HCEC 1CT (cell line): ENCODE data around the gene ITGB1BP2.
A peak's percentile ranks its signal among the peaks of the same experiment; 100 is the strongest.
"Not testable (repeated sequence)": the region's sequence is repeated elsewhere in the genome, so short reads cannot be mapped to it uniquely, and the experiment has no call there.

Experiments used
- DNase-seq: peaks from one replicate; pipeline ENCODE4 v3.0.0-alpha.2; 2017

The ITGB1BP2 gene

DNA sequence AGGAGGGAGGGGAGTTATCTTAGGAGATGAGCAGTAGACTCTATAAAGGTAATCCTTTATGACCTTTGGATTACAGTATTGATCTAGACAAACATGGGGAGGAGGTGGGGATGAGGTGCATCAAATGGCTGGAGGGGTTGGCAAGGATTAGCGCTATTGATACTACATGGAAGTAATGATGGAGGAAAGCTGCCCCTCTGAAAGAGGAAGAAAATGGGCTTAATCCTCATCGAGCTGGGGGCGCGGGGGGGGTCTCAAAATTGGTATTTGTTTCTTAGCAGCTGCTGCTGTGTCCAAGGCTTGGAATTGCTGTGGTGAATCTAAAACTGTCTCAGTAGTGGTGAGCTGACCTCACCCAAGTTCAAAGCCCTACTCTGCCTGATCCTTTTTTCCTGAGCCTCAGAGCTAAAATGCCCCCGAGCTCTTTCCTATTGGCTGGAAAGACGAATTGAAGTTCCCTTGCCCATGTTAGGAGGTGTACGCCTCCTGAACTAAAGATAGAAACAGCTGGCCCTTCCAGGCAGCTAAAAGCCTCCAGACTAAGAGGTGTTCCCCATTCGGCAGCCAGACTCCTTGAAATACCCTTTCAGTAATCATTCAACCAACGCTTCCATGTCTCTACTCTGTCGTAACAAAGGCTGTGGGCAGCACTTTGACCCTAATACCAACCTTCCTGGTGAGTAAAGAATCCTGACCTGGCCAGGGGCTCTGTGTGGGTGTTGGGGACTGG is at the start of gene ITGB1BP2:
Gene ITGB1BP2 (plus strand): TSS at position 556 of the 730 bp plus-strand sequence. CDS start 57 bp downstream, at position 613.
- DNase-seq = peak; percentile 36

DNA sequence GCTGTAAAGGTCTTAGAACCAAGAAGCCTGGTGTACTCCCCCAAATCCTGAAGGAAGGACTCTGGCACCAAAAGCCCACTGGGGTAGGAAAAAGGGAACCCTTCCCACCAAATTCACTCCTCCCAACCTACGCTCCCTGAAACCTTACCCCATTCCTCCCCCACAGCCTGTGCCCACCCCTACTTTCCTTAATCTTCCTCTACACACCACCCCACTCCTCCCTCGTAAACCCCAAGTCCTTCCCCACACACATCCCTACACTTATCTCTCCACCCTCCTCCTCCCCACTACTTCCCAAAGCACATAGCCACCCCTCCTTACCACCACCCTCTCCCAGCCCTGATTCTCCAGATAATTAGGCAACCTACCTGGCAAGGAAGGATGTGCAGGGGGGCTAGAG is 49.3 kb upstream of the ITGB1BP2 start:
- no peak for DNase-seq

DNA sequence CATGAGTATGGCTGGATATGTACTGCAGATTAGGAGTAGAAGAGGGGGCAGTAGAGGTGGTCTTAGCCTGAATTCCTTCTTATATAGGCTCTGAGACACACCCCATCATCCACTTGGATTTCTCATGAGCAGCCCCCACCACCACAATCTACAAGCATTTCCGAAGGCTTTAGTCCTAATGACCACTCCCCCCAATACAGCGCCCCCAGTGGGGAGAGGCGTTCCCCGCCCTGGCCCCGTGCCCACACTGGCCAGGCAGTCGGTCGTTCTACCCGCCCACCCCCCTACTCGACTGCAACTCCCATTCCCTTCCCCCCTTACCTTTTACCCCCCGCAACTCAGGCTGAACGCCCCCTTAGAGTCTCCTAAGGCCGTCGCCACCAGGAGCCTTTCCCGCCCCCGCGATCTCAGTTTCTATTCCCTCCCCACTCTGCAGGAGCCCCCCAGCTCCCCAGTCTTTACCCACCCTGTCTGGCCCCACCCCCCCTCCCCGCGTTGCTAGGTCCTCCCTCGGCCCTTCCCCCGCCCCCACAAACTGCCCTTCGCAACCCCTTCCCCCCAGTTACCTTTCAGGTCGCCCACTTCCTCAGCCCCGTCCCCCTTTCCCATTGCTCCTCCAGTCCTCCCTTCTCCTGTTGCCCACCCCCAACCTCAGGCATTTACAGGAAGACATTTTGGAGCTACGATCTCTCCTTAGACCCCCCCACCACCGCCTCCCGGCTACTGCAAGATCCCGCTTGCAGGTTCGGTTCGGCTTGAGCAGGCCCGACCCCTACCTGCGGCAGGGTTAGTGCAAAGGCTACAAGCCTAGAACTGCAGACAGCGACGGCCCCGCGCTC is 48.1 kb upstream of the ITGB1BP2 start:
- peak; percentile 27 for DNase-seq

DNA sequence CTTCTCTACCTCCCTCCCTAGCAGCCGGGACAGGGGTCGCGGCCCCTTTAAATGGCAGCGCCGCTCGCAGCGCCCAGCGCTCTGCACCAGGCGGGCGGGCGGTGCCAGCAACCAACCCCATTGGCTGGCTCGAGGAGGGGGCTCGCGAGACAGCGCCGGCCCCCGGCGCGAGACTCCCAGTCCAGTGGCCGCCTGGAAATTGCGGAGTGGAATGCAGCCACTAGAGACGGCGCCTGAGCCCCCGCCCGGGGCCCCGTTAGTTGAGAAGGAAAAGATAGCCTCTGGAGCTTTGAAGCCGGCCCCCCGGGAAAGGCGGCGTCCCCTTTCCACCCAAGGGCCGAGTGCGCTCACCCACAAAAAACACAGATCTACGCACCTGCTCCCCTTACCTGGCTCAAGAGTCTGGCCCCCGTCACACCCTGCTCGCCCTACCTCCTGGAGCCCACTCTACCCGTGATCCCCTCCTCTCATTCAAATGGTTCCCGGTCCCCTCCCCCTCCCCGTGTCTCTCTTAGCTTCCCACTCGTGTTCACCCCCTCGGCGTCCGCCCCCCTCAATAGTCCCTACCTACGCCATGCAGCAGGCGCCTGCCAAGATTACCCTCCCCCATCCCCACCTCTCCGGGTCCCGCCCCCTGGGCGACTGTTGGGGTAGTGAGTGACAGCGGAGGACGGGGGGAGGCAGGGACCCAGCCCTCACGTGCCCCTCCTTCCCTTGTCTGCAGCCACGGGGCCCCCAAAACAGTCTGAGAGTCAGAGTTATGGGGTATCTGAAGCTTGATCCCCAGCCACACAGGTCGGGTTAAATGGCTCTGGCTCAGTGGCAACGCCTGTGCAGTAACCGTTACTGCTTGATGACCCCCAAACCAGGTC is 47.2 kb upstream of the ITGB1BP2 start, which contains the start of gene ZMYM3:
Gene ZMYM3 (minus strand): TSS at position 49 of the 872 bp plus-strand sequence. CDS start 885 bp downstream, outside the sequence.
- DNase-seq = peak; percentile 74

DNA sequence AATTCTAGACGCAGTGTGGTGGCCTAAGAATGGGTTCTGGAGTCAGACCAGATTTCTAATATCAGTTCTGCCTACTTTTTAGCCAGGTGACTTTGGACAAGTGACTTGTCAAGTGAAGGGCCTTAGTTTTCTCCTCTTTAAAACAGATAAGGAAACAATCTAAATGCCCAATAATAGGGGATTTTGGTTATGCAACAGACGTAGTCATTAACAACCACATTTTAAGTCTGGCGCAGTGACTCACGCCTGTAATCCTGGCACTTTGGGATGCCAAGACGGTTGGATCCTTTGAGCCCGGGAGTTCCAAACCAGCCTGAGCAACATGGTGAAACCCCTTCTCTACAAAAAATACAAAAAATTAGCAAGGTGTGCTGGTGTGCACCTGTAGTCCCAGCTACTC is 45.5 kb upstream of the ITGB1BP2 start:
- DNase-seq = peak; percentile 45

DNA sequence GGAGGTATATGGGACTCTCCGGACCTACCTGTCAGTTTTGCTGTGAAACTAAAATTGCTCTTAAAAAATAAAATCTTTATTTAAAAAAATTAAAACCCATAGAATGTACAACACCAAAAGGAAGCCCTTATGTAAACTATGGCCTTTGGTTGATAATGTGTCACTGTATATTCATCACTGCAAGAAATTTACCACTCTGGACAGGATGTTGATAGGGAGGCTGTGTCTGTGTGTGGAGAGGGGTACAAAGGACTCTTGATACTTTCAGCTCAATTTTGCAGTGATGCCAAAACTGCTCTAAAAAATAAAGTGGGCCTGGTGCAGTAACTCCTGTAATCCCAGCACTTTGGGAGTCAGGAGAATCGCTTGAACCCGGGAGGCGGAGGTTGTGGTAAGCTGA is 44.7 kb upstream of the ITGB1BP2 start:
- DNase-seq = peak; percentile 23

DNA sequence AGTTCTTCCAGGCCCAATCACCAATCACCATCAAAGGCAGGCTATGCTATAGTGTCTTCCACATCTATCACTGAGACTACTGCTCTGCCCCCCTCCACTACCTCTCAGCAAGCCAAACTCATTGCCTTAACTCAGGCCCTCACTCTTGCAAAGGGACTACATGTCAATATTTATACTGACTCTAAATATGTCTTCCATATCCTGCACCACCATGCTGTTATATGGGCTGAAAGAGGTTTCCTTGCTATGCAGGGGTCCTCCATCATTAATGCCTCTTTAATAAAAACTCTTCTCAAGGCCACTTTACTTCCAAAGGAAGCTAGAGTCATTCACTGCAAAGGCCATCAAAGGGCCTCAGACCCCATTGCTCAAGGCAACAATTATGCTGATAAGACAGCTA is 32.9 kb upstream of the ITGB1BP2 start:
- DNase-seq = not testable (repeated sequence)

DNA sequence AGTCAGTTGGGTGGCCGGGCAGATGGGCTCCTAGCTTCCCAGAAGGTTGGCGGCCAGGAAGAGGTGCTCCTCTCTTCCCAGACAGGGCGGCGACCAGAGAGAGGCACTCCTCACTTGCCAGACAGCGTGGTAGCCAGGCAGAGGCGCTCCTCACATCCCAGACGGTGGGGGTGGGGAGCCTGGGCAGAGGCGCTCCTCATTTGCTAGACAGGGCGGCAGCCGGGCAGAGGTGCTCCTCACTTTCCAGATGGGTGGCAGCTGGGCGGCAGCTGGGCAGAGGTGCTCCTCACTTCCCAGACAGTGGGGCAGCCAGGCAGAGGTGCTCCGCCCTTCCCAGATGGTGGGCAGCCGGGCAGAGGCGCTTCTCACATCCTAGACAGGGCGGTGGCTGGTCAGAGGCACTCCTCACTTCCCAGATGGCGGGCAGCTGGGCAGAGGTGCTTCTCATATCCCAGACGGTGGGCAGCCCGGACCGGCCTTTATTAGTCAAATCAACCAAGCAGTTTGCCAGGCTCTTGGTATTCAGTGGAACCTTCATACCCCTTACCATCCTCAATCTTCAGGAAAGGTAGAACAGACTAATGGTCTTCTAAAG is 31.7 kb upstream of the ITGB1BP2 start:
- no peak for DNase-seq

DNA sequence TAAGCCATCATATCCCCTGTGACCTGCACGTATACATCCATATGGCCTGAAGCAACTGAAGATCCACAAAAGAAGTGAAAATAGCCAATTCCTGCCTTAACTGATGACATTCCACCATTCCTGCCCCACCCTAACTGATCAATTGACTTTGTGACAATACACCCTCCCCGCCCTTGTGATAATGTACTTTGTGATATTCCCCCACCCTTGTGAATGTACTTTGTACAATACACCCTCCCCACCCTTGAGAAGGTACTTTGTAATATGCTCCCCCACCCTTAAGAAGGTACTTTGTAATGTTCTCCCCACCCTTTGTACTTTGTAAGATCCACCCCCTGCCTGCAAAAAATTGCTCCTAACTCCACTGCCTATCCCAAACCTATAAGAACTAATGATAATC is 29.2 kb upstream of the ITGB1BP2 start:
- DNase-seq = not testable (repeated sequence)

DNA sequence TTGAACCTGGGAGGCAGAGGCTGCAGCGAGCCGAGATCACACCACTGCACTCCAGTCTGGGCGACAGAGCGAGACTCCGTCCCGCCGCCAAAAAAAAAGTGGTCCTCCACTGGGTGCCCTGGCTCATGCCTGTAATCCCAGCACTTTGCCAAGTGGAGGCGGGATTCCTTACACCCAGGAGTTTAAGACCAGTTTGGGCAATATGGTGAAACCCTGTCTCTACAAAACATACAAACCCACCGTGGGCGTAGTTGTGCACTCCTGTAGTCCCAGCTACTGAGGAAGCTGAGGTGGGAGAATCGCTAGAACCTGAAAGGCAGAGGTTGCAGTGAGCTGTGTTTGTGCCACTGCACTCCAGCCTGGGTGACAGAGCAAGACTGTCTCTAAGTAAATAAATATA is 20.2 kb upstream of the ITGB1BP2 start:
- not testable (repeated sequence) for DNase-seq

DNA sequence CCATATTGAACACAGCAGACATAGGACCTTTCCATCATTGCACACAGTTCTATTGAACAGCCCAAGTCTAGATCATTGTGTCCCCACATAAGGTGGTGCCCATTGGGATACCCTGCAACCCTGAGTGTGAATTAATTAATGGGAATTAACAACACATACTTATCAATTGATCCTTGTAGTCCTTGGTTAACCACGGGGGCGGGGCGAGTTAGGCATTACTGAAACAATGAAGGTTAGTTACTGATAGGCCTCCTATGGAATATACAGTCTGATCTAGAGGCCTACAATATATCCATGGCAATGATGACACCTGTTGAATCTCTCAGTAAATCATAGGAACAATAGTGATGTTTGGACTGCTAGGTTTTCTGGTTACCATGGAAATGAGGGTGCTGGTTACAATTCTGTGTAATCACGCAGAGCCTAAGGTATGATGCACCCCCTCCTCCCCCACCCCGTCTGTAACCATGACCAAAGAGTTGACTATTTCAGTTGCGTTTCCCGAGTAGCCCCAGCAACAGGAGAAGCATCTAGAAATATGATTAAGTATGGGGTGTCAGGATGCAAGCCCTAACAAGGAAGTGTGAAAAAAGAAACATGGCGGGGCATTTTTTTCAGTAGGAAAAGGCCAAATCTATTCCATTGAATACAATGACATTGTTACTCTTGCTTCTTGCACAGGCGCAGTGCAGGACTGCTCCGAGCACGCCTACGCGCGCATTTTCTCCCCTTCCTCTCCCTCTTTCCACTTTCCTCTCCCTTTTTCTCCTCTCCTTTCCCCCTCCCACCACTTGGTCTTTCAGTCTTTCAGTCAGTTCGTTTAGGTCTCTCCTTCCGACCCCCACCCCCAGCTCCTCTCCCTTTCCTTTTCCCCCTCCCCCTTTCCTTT is 18.8 kb upstream of the ITGB1BP2 start:
- DNase-seq = no peak

DNA sequence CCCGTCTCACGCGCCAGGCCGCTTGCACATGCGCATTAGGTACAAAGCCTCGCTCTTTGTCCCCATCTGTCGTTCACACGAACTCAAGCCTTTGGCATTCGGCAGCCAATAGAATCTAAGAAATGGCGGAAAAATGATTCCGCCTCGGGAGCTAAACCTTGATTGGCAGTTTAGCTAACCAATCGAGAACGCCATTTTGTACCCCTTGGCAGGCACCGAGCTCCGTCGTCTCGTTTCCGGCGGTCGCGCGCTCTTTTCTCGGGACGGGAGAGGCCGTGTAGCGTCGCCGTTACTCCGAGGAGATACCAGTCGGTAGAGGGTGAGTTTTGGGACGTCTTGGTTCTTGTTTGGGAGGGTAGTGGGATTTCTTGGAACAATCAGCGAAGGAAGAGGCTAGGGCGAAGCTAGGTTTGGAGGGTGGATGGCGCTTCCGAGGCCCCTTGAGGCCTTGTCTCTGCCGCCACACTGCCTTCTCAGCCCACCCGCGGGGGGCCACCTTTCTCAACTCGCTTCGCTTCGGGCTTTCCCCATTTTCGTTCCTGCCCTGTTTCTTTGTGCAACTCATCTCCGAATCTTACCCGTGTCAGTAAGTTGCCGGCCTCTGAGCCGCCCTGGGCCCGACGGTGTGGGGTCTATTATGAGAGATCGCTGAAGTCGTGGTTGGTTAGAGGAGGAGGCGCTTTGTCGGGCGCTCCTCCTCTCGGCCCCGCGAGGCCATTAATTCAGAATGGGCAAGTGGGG is 18.0 kb upstream of the ITGB1BP2 start, which contains the start of gene NONO:
Gene NONO (plus strand): TSS at position 233 of the 741 bp plus-strand sequence. CDS start 7,003 bp downstream, outside the sequence.
- DNase-seq = peak; percentile 94

DNA sequence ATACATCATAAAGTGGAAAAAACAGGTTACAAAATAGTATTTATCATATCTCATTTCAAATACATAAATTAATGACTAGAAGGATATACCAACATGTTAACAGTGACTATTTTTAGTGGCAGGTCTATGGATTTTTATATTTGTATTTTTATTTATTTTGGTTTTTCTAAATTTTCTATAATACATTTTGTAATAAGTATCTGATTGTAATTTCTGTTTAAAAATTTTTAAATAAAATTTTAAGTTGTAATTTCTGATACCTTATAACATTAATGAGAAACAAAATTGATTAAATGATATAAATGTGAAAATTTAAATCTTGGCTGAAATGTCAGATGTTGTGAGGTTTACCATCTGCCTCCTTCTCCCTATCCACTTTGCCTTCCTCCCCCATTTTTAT is 15.6 kb upstream of the ITGB1BP2 start:
- no peak for DNase-seq

DNA sequence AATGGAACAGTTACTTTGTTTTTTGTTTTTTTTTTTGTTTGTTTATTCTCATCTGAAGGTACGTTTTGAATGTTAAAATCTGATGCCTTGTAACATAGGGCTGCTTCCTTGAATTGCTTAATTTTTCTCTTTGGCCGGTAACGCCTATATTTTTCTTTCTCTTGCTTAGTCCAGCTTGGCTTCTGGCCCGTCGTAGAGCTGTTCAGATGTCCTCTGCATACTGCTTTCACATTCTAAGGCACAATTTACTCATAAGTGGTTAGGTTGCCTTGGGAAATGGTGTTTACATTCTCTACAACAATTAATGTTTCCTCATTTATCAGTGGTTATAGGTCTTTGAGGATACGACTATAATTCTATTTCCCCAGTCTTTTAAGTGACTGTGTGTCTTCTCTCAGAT is 10.2 kb upstream of the ITGB1BP2 start:
- DNase-seq = no peak

DNA sequence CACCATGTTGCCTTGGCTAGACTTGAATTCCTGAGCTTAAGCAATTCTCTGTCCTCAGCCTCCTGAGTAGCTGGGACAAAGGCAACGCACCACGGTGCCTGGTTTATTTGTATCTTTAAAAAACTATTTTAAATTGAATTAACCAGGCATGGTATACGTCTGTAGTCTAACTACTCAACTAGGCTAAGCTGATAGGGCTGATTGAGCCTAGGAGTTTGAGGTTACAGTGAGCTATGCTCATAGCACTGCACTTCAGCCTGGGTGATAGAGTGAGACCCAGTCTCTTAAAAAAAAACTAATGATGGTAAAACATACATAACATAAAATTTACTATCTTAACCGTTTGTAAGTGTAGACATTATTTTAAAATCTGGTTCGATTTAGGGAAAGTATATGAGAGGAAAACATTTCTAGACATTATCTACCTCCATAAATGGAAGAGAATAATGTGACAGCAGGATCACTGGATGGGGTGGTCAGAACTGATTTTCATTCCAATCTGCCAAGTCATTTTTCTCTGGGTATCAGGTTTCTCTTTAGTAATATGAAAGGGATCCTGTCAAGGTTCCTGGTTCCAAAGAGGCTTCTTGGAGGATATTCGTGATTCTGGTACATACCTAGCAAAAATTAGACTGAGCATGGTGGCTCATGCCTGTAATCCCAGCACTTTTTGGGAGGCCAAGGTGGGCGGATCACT is 8.7 kb upstream of the ITGB1BP2 start:
- DNase-seq = peak; percentile 66

DNA sequence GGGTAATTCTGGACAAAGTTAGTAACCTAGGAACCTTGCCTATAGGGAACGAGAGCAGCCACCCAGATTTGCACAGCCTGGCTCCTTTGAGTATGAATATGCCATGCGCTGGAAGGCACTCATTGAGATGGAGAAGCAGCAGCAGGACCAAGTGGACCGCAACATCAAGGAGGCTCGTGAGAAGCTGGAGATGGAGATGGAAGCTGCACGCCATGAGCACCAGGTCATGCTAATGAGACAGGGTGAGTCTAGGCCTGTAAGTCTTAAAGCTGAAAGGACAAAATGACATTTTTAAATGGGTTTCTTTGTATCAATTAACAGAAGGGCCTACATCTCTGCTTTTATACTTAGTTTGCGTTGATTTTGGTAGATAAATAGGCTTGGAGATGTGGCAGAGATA is 4.7 kb upstream of the ITGB1BP2 start:
- DNase-seq = no peak

DNA sequence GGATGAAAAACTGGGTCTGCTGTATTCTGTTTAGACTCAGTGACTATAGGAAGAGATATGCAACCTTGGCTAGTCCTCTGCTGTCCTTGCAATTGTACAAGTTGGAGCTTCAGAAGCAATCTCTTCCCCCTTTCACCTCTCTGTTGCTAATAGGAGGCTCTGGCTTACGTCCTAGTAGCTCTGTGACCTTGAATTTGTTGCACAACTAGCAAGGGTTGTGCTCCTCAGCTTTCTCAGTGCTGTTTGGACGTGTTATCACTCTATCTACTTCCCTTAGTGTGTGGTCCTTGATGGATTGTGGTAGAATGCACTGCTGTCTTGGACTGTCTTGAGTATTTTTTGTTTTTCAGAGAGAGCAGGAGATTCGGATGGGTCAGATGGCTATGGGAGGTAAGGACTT is 3.4 kb upstream of the ITGB1BP2 start:
- DNase-seq = no peak

DNA sequence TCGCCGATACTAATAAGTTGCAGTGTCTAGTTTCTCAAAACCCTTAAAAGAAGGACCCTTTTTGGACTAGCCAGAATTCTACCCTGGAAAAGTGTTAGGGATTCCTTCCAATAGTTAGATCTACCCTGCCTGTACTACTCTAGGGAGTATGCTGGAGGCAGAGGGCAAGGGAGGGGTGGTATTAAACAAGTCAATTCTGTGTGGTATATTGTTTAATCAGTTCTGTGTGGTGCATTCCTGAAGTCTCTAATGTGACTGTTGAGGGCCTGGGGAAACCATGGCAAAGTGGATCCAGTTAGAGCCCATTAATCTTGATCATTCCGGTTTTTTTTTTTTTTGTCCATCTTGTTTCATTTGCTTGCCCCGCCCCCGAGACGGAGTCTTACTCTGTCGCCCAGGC is 1.5 kb upstream of the ITGB1BP2 start:
- DNase-seq = not testable (repeated sequence)

DNA sequence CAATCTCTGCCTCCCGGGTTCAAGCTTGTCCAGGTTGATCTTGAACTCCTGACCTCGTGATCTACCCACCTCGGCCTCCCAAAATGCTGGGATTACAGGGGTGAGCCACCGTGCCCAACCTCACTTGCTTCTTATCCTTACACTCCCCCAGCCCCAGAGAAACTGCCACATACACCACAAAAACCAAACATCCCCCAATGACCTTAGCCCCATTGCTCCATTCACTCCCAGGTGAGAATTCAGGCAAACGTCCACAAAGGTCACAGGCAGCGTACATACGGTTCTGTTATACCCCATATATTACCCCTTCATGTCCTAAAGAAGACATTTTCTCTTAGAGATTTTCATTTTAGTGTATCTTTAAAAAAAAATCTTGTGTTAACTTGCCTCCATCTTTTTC is 1.1 kb upstream of the ITGB1BP2 start:
- not testable (repeated sequence) for DNase-seq
